Neural cell (in vitro differentiated cells): ENCODE measurements around the gene FREM3. TPM values are rescaled to one million over a fixed set of nuclear protein-coding genes. Genes with fewer than 3 reads are reported as not detected.

Source experiments
- H2AFZ ChIP-seq: fragments of 200-600, 300-800 bp; sonication (generic), shearing (Covaris generic); 2 replicates; pipeline ENCODE4 v1.6.0; 2014; ENCODE audit warnings: low read depth, mild to moderate bottlenecking, antibody characterized with exemption, low read length, moderate library complexity
- H3F3A ChIP-seq: fragments of 200-600 bp; shearing (Covaris generic); 2 replicates; pipeline ENCODE4 v1.6.1; 2016; ENCODE audit warnings: mild to moderate bottlenecking, moderate library complexity, mixed read lengths, antibody characterized with exemption, low read length; ENCODE audit not compliant: insufficient read depth, poor library complexity, severe bottlenecking
- H3K27ac ChIP-seq: fragments of 200-600, 300-800 bp; sonication (generic), shearing (Covaris generic); 2 replicates; pipeline ENCODE4 v1.5.1; 2014; ENCODE audit warnings: mild to moderate bottlenecking, low read length, moderate library complexity
- H3K27me3 ChIP-seq: fragments of 300-800, 200-600 bp; sonication (generic), shearing (Covaris generic); 2 replicates; pipeline ENCODE4 v1.6.0; 2014; ENCODE audit warnings: mild to moderate bottlenecking, low read depth, low read length, moderate library complexity; ENCODE audit not compliant: insufficient read depth
- H3K36me3 ChIP-seq: fragments of 300-800, 200-600 bp; sonication (generic), shearing (Covaris generic); 2 replicates; pipeline ENCODE4 v1.5.1; 2014; ENCODE audit warnings: mild to moderate bottlenecking, antibody characterized with exemption, low read length, moderate library complexity; ENCODE audit not compliant: insufficient read depth
- H3K4me2 ChIP-seq: fragments of 300-800, 200-600 bp; sonication (generic), shearing (Covaris generic); 2 replicates; pipeline ENCODE4 v1.6.0; 2014; ENCODE audit warnings: mild to moderate bottlenecking, low read length
- H3K4me3 ChIP-seq: fragments of 300-800, 200-600 bp; sonication (generic), shearing (Covaris generic); 2 replicates; pipeline ENCODE4 v1.5.1; 2014; ENCODE audit warnings: mild to moderate bottlenecking, low read length, moderate library complexity
- H3K79me2 ChIP-seq: fragments of 200-600 bp; shearing (Covaris generic); replicated peaks from 2 replicates; pipeline ENCODE4 v1.6.0; 2014; ENCODE audit warnings: mild to moderate bottlenecking, low read length, moderate library complexity; ENCODE audit not compliant: insufficient read depth
- H3K9ac ChIP-seq: fragments of 300-800, 200-600 bp; sonication (generic), shearing (Covaris generic); 2 replicates; pipeline ENCODE4 v1.6.1; 2016; ENCODE audit warnings: mild to moderate bottlenecking, low read length, mixed read lengths
- H3K9me2 ChIP-seq: fragments of 200-600 bp; shearing (Covaris generic); 2 replicates; pipeline ENCODE4 v1.6.1; 2016; ENCODE audit warnings: mild to moderate bottlenecking, low read length, mixed read lengths; ENCODE audit not compliant: insufficient read depth
- H3K9me3 ChIP-seq: fragments of 200-600, 300-800 bp; sonication (generic), shearing (Covaris generic); 2 replicates; pipeline ENCODE4 v1.6.1; 2016; ENCODE audit warnings: mild to moderate bottlenecking, mixed run types, low read length, moderate library complexity, mixed read lengths
- H4K20me1 ChIP-seq: fragments of 200-600 bp; shearing (Covaris generic); 2 replicates; pipeline ENCODE4 v1.6.1; 2016; ENCODE audit warnings: mild to moderate bottlenecking, mixed run types; ENCODE audit not compliant: insufficient read depth
- CTCF ChIP-seq: fragments of 450-650 bp; IDR thresholded peaks from 2 replicates; pipeline ENCODE4 v1.5.1; 2014; ENCODE audit warnings: antibody characterized with exemption, mild to moderate bottlenecking, moderate library complexity; ENCODE audit not compliant: poor library complexity, severe bottlenecking
- EP300 ChIP-seq: fragments of 450-650 bp; conservative IDR thresholded peaks from 2 replicates; pipeline ENCODE4 v1.6.1; 2014; ENCODE audit warnings: antibody characterized with exemption, mild to moderate bottlenecking, moderate library complexity; ENCODE audit not compliant: poor library complexity, severe bottlenecking
- EZH2 ChIP-seq: fragments of 200-600, 300-800 bp; shearing (Covaris generic), sonication (generic); IDR thresholded peaks from 2 replicates; pipeline ENCODE4 v1.6.1; 2014; ENCODE audit warnings: antibody characterized with exemption, low read length, borderline replicate concordance, mild to moderate bottlenecking; ENCODE audit not compliant: insufficient read depth, poor library complexity, severe bottlenecking
- MXI1 ChIP-seq: fragments of 450-650 bp; conservative IDR thresholded peaks from 2 replicates; pipeline ENCODE4 v1.6.1; 2014; ENCODE audit warnings: antibody characterized with exemption, mild to moderate bottlenecking; ENCODE audit not compliant: poor library complexity, severe bottlenecking
- POLR2AphosphoS5 ChIP-seq: IDR thresholded peaks from 2 replicates; pipeline ENCODE4 v1.6.1; 2012
- RAD21 ChIP-seq: fragments of 450-650 bp; conservative IDR thresholded peaks from 2 replicates; pipeline ENCODE4 v1.6.1; 2014; ENCODE audit warnings: antibody characterized with exemption, mild to moderate bottlenecking, moderate library complexity
- REST ChIP-seq: IDR thresholded peaks from 2 replicates; pipeline ENCODE4 v1.6.1; 2012; ENCODE audit warnings: borderline replicate concordance
- SMC3 ChIP-seq: fragments of 450-650 bp; conservative IDR thresholded peaks from 2 replicates; pipeline ENCODE4 v1.6.1; 2014; ENCODE audit warnings: antibody characterized with exemption, mild to moderate bottlenecking, moderate library complexity; ENCODE audit not compliant: poor library complexity
- TAF1 ChIP-seq: IDR thresholded peaks from 2 replicates; pipeline ENCODE4 v1.6.1; 2012; ENCODE audit warnings: low read depth
- polyA plus RNA-seq: library from polyadenylated mRNA; depleted of rRNA; stranded (reverse); fragments of >200 nt; gene quantifications from 2 replicates; pipeline ENCODE4 v1.2.3, GENCODE V29; 2014

Gene FREM3
- polyA plus RNA-seq, 1 donor from 2014 or later: 0.35 TPM

GRCh38 chr4:143633833-143634232 is 66.6 kb downstream of the FREM3 start:
- Histone ChIP-seq H3K9me2 (no peaks in the 10 kb centered on the region), H3K9me3 (no peaks in the 10 kb centered on the region), H3K4me3 (no peak overlapping the region), H3F3A (no peaks in the 10 kb centered on the region), H3K27me3 (no peaks in the 10 kb centered on the region), H3K27ac (no peak overlapping the region), H3K36me3 (no peaks in the 10 kb centered on the region), H3K4me2 (no peak overlapping the region), H4K20me1 (no peaks in the 10 kb centered on the region), H2AFZ (no peak overlapping the region), H3K79me2 (no peaks in the 10 kb centered on the region), H3K9ac (no peak overlapping the region)
- TF ChIP-seq REST (no peak), MXI1 (no peak), POLR2AphosphoS5 (no peak), SMC3 (no peak), EP300 (no peak), EZH2 (no peak), CTCF (no peak), RAD21 (no peak), TAF1 (no peak)

GRCh38 chr4:143626134-143626911 is 74.2 kb downstream of the FREM3 start:
- Histone ChIP-seq H3K27ac (no peak overlapping the region), H3K27me3 (no peaks in the 10 kb centered on the region), H3K9me2 (no peaks in the 10 kb centered on the region), H3F3A (no peaks in the 10 kb centered on the region), H4K20me1 (no peaks in the 10 kb centered on the region), H3K4me2 (no peak overlapping the region), H3K4me3 (no peak overlapping the region), H3K79me2 (no peaks in the 10 kb centered on the region), H3K36me3 (no peaks in the 10 kb centered on the region), H3K9ac (no peak overlapping the region), H2AFZ (no peak overlapping the region), H3K9me3 (no peaks in the 10 kb centered on the region)
- TF ChIP-seq REST (no peak), POLR2AphosphoS5 (no peak), CTCF (no peak), RAD21 (no peak), EZH2 (no peak), SMC3 (no peak), EP300 (no peak), TAF1 (no peak), MXI1 (no peak)
